HG03460 (cell line): ENCODE data around the gene TRABD2B.
"Not testable (repeated sequence)": the region's sequence is repeated elsewhere in the genome, so short reads cannot be mapped to it uniquely, and the experiment has no call there.

Source experiments
- ATAC-seq: cut with Tn5 transposase; IDR thresholded peaks from one replicate; pipeline ENCODE4 v1.9.1; 2021; ENCODE audit not compliant: unreplicated experiment

TRABD2B gene

DNA sequence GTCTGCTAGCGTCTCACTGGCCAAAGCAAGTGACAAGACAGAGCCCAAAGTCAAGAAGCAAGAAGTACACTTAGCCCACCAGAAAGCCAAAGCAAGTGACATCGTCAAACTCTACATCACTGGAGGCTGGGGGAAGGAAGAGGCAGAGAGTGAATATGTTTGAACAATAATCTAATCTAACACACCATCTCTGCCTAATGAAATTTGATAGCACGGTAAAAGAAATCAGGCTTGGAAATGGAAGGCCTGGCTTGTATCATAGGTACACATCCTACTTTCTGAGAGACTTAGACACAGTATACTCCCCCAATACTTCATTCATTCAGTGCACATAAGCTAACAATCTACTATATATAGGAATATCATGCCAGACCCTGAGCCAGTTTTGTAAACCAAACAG is 26.3 kb downstream of the TRABD2B start:
- no peak for ATAC-seq

DNA sequence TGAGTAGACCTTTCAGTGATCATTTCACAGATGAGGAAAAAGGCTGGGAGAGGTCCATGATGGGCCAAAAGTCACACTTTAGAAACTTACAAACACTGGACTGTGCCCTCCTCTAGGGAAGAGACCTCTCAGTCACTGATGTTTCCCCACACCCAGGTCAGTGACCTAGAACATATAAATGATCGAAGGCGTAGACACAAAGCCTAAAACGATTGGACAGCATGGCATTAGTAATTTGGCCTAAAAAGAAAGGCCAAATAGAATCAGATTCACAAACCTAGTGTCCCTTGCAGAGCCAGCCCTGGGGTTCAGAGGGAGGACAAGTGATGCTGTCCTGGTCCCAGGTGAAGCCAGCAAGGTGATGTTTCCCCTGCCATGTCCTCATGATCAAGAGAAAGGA is 27.7 kb downstream of the TRABD2B start:
- no peak for ATAC-seq

GRCh38 chr1:47968556-47968888 is 28.7 kb downstream of the TRABD2B start:
- ATAC-seq, result no peak

- no peak for ATAC-seq
Observed at GRCh38 chr1:47967864-47968555, 29.2 kb downstream of the TRABD2B start.

- ATAC-seq, result no peak
Observed at GRCh38 chr1:47965816-47966215, 31.4 kb downstream of the TRABD2B start.

DNA sequence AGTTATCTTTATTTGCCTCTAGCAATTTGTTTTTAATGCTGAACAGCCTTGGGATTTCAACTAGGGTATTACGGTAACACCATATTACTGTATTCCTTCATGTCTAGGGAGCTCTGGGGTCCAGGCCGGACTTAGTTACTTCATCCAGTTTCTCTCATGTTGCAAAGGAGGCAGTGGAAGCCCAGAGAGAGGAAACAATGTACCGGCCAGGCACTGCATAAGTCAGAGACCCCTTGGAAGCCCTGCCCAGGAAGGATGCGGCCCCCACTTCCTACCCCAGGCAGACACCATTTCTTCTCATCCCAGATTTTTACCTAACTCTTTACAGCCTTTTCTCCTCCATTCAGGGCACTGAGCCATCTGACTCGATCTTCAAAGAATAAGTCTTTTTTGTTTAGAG is 32.5 kb downstream of the TRABD2B start:
- ATAC-seq, result no peak

GRCh38 chr1:47963568-47964358 is 33.4 kb downstream of the TRABD2B start:
- no peak for ATAC-seq

- ATAC-seq, result no peak
Observed at GRCh38 chr1:47962750-47963492, 34.3 kb downstream of the TRABD2B start.

- ATAC-seq, result not testable (repeated sequence)
Observed at GRCh38 chr1:47961835-47962234, 35.4 kb downstream of the TRABD2B start.

GRCh38 chr1:47956491-47956890 is 40.7 kb downstream of the TRABD2B start:
- ATAC-seq, result not testable (repeated sequence)

- ATAC-seq, result no peak
Observed at GRCh38 chr1:47953661-47954060, 43.5 kb downstream of the TRABD2B start.

DNA sequence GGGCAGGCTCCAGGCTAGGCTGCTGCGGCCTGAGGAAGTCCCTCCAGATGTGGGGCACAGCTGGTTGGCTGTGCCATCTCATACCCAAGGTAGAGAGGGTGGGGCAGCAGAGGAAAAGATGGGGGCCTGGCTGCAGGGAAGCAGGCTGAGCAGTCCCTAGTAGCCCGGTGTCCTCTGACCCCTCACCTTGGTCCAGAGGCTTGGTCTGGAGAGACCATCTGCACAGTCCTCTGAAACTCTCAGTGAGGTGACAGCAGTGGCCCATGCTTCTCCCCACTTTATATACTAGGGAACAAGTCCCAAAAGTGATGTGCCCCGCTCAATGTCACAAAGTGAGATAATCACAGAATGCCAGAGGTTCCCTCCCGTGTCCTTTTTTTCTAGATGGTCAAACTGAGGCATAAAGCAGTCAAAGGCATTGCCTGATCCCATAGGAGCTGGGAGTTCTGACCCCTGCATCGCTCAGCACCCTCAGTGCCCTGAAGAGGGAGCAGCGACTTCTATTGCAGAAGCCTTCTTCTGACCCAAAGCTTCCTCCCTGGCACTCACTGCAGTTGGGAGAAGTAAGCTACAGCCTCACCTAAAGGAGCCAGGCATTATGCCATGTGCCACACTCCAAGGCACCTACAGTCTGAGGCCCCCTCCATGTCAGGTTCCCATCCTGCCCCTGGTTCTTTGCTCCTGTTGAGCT is 45.5 kb downstream of the TRABD2B start:
- ATAC-seq, result no peak

DNA sequence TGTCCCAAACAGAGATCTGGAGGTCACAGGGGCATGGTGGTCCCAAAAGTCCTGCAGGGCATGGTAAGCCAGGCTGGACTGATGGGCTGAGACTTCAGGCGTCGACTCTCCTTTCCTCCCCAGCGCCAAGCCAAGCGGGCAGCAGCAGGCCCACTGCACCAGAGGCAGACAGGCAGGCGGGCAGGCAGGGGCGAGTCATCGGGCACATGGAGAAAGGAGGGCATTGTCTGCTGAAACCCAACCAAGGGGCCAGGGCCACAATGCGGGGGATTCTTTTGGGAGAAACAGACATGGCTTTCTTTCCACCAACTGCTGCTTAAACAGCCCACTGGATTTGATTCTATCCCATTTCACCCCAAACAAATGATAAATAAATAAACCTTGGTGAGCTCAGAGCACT is 46.2 kb downstream of the TRABD2B start:
- no peak for ATAC-seq

GRCh38 chr1:47950471-47950870 is 46.7 kb downstream of the TRABD2B start:
- ATAC-seq, result no peak

DNA sequence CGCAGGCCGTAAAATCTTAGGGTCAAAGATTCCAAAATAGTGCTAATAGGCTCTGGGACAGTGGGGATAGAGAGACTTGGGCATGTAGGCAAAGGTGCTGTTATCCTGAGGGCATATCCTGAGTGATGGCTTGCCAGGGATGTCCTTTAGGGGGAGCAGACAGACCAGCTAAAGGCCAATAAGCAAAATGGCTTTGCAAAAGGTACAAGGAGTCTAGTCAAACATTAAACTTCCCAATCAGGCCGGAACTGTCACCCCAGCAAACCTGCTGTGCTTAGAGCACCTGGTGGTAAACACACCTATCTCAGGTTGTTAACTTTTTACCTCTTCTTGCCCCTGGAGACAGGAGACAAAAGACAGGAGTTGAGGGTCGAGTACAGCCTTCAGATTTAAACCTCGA is 49.1 kb downstream of the TRABD2B start:
- no peak for ATAC-seq

GRCh38 chr1:47947531-47947930 is 49.7 kb downstream of the TRABD2B start:
- no peak for ATAC-seq

DNA sequence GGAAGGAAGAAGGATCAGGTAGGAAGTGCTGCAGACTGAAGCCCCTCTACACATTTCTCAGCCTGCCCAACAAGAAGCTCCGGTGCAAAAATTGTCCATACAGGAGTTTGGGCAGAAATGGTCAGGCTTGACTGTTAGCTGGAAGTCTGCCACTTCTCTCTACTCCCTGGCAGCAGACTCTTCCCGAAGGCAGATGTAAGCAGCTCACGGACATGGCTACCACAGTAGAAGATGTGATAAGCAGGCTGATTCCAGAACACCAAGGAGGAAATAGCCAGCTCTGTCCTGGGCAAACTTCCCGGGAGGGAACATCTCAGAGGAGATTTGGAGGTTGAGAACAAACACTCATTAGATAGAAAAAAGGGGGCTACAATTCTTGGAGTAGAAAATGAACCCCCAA is 52.6 kb downstream of the TRABD2B start:
- ATAC-seq, result no peak

DNA sequence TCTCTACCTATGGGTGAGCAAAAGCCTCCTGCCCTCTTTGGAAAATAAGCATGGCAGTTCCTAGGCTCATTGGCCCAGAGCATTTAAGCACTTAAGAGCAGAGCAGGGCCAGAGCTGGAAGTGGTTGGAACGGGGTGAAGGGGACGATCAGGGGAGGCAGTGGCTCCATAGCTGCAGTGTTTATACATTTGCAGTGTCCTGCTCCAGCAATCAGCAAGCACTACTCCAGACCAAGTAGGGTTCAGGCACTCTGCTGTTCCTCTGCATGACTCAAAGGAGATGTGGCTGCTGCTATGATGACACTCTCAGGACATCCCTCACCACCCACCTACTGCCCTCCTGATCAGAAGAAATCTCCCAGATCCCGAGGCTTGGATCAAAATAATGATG is 55.0 kb downstream of the TRABD2B start:
- ATAC-seq, result no peak

DNA sequence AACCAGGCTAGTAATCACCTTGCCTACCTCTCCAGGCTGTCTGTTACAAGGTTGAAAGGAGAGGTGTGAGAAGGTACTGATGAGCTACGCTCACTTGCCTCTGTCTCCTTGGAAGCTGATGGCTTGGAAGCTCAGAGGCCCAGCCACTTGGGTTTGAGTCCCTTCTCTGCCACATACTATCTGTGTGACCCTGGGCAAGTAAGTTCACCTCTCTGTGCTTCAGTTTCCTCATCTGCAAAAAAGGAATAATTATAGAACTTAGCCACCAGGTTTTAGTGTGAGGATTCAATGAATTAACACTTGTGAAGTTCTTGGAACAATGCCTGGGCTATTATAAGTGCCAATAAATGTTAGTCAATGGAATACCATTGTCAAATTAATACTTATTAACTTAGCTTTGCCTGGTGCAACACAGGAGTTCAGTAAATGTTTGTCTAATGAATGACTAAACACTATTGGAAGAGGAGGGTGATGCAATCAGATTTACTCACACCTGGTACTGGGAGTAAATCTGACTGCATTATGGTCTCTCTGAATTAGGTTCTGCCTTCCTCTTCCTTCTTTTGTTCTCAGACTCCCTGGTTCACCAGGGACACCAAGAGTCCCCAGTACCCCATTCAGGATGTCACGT is 55.5 kb downstream of the TRABD2B start:
- no peak for ATAC-seq

GRCh38 chr1:47940779-47941178 is 56.4 kb downstream of the TRABD2B start:
- ATAC-seq, result no peak

DNA sequence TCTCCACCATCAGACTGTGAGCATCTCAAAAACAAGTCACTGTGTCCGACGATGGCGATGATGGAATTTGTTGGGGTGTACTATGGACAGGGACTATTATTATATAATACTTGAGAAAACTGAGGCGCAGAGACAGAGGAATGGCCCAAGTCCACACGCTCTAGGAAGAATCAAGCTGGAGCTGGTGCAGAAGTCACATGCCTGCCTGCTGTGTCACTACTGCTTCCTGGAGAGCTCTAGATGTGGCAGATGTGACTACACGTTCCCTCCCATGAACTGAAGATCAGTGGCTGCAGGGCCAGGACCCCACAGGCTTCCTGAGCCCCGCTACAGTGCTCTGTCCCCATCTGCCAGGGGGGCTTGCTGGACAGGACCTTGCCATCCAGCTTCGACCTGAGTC is 56.9 kb downstream of the TRABD2B start:
- ATAC-seq, result no peak
